SKM-1 (cell line): ENCODE results near the gene VEPH1.
A peak's percentile ranks its signal among the peaks of the same experiment; 100 is the strongest.

Source experiments
- DNase-seq: peaks from one replicate; lab custom pipeline; 2025; ENCODE audit not compliant: unreplicated experiment; lab: John Stamatoyannopoulos, UW

Gene VEPH1

DNA sequence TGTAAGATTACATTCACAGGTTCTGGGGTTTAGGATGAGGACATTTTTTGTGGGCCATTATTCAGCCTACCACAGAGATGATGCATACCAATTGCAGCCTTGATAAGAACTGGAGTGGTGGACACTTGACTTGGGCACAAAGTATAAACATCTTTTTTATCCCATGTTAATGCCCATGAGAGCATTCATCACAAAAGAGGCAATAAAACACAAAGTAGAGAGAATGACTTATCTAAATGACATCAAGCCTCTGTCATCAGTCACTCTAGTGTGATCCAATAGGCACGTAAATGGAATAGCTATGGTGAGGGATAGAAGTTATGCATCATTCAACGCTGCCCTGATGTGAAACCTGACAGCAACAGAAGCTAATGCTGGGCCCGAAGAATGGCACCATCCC is 25.8 kb downstream of the VEPH1 start:
- no peak for DNase-seq

DNA sequence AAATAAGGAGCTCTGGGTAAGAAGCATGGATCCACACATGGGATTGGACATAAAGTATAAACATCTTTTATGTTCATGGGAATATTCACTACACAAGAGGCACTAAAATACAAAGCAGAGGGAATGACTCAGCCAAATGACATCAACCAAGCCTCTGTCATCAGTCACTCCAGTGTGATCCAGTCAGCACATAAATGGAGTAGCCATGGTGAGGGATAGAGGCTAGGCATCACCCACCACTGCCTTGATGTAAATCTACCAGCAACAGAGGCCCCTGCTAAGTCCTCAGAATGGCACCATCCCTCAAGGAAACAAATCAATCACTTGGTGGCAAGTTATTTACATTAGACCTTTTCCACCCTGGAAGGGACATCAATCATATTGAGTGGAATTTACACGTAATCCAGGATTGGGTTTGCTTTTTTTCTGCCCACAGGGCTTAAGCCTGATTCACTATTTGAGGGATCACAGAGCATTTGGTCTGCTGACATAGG is 27.2 kb downstream of the VEPH1 start:
- DNase-seq, result no peak

DNA sequence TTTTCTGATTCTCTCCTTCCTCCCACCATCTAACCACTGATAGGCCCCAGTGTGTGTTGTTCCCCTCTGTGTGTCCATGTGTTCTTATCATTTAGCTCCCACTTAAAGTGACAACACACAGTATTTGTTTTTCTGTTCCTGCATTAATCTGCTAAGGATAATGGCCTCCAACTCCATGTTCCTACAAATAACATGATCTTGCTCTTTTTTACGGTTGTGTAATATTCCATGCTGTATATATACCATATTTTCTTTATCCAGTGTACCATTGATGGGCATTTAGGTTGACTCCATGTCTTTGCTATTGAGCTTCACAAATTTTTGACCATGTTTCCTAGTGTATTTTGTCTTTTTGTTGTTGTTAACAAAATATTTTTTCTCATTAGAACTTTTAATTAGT is 30.6 kb downstream of the VEPH1 start:
- DNase-seq, result no peak

DNA sequence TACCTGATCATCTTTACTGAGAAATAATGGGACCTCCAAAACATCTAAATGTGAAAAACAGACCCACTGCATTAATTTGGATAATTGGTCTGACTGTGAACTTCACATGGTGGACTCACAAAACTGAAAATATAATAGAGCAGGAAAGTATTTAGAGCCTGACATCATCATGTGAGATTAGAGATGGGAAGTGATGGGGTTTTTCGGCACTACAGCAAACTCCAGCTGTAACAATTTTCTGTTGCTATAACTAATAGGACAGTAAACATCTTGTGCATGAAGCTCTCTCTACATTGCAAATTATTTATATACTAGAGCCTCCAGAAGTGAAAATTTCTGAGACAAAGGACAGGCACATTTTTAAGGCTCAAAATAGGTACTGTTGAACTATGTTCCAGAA is 32.2 kb downstream of the VEPH1 start:
- no peak for DNase-seq

DNA sequence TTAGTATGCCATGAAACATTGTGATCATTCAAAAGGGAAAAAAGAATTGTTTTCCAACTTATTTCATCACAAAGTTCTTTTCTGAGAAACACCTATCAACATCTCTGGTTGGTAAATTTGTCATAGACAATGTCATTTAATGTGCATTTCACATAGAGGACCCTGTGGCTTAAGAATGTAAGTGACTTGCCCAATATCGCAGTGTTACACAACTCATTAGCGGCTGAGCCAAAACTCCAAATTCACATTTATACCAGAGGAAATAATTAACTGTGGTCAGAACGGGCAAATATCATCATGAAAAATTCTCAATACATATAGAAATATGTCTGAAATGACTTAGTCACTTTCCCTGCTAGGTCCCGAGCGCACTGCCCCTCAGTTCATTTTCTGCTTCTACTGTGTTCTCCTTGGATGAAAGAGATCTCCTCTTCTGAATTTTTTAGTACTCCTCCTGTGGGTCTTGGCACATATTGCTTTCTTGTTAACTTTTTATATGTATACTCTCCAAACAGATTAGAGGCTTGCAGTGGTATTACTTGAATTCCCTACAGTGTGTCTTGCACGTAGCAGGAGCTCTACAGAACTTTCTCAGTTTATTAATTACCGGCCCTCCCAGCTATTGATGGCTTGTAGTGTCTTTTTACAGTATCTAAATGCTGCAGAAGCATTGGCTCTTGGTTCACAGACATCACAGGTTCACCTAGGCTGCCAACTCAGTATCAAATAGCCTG is 33.5 kb downstream of the VEPH1 start:
- DNase-seq, result peak; percentile 58

DNA sequence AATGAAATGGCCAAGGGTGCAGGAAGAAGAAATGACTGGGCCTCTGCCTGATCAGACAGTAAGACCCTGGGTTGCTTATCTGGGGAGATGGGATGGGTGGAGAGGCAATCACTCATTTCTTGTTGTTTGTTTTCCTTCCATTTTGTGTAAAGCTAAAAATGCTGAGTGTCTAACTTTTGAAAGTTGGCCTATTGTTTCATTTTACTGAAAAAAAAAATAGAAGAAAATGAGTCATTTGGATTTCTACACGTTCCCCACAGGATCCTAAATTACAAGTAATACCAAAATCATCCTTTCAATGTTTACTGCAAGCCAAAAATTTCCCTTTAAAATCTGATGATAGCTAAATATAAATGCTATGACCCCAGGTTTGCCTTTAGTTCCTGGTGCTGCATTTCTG is 36.0 kb downstream of the VEPH1 start:
- DNase-seq, result no peak

DNA sequence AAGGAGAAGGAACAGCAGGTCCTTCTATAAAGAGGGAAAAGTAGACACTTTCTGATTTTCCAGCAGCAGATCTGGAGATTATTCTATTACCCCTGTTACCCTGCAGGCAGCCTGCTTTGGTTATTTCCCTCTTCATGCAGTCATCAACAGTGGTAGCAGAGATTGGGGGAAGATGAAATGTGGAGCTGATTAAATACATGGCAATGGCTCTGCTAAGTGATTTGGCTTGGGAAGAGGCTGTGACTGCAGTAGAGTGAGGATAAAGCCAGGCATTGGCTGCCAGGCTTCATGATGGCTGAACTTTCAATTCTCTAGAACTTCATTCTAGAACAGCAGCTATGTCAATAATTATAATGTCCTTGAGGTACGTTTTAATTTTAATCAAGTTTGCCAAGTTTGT is 37.5 kb downstream of the VEPH1 start:
- DNase-seq, result no peak

DNA sequence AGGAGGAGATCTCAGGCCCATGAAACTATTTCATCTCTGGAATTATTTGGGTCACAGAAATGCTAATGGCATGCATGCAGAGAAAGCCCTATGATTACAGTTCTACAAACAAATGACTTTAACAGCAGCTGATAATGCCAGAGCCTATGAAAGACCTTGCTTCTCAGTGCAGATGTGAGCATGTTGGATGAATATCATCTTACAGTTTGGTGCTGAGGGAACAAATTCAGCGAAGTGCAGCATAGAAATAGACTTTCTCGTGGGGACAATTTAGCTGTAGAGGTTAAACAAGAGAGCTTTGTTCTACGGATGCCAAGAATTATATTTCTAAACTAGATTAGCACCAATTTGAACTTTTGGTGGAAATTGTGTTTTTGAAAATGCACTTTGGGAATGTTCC is 38.9 kb downstream of the VEPH1 start:
- no peak for DNase-seq

DNA sequence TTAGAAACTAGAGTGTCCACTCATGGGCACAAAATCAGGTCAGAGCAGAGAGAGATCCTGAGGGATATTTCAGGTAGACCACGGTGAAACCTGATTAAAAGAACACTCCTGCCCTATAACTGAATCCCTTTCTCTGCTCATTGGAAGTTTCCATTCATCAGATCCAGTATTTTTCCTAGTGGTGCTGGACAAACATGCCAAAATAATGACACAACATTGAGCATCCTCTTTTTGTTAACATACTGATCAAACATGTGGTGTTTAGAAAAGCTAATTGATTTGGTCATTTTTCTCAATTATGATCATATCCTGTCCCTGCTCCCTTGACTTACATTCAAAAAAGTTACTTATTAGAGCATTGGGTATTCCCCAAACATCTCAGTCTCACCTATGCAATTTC is 39.4 kb downstream of the VEPH1 start:
- DNase-seq, result no peak

DNA sequence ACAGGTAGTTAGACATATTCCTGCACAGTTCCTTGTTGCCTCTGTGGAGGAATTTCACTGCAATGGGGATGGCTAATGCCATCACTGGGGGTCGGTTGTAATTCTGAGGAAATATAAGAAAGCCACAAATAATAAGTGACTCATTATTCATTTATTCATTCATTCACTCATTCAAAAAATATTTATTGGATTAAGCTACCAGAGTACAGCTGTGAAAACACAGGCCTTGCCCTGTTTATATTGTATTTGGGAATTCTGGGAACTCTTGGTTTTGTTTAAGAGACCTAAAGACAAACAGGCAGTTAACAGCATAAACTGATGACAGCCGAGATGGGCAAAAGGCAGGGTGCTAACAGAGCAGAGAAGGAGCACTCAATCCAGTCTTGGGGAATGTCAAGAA is 43.0 kb downstream of the VEPH1 start:
- DNase-seq, result no peak

DNA sequence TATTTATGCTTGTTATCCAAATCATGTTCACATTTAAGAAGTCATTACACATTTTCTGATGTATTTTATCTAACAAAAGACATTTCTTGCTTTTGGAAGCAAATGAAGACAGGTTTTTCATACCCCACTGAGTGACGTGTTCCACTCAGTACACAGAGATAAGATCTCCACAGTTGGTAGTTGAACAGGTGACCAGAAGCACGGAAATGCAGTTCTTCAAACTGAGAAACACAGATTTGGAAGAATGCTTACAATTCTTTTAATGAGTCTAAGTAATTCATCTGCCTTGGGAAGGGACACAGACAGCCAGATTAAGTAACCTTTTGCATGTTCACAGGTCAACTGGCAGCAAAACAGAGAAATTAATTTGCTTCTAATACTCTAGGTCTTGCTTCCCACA is 43.5 kb downstream of the VEPH1 start:
- DNase-seq, result no peak

DNA sequence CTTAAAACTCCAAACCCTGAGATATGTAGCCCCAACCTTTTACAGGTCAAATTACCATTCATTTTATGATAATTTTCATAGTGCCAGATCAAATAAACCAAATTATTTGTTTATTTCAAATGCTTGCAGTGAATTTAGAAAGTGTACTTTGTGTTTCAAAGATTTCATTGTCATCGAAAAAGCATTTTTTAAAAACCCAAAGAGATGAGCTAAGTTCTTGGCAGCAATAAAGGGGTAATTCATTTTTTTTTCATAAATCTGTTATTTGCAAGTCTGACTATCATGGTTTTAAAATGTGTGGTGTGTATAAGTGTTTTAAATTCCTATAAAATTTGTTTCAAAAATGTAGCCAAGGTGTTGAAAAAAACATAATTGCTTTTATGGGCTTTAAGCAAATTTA is 49.4 kb downstream of the VEPH1 start:
- no peak for DNase-seq

DNA sequence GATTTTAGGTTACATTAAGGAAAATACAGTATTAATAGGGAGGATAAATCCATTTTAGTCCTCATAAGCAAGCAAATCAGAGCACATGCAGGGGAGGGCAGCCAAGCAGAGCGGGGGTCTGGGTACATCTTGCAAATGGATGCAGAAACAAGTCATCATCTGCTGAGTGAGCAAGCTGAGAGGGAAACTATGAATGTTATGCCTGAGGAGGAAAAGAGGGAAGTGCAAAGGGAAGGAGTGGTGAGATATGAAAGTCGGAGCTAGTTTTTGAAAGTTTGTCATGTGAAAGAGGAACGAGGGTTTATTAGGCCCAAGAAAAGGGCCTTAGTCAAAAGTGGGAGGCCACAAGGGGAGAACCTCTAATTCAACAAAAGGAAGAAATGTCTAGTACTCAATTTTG is 51.1 kb downstream of the VEPH1 start:
- DNase-seq, result peak; percentile 72

DNA sequence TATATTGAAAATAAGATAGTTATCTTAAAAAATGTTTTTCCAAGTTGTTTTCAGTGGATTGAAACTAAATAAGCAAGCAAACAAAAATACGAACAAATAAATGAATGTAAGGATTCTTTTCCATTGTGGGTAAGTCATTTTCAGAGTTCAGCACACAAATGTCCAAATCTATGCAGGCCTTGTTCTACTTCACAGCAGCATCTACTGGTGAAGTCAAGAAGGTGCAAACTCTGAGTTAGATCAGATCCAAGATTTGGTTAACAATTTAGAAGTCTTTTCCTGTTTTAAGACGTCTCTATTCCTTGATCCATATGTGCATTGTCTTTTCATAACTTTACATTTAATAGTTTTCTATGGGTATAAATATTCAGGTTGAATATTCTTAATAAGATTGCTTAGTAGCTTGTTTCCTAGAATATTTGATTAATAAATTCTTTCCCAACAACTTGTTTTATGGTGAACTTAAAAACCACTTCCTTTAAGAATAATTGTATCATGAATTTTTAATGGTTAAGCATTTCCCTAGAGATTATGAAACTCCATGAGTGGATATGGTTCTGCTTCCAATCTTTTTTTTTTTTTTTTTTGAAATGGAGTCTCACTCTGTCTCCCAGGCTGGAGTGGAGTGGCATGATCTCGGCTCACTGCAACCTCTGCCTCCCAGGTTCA is 56.1 kb downstream of the VEPH1 start:
- peak; percentile 43 for DNase-seq

DNA sequence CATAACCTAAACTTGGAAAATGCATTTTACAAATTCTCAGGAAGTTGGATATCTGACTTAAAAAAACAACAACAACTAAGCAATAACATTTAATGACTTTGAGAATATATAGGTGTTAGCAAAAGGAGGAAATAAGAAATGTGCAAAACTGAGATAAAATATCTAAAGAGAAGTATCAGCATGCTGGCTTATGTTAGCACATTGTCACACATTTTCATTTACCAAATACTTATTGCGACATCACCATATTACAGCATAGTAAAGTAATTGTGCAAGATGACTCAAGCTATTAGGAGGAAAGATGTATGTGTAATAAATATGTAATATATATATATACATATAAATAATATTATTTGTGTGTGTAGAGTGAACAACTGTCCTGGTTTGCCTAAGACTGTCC is 57.4 kb downstream of the VEPH1 start:
- peak; percentile 50 for DNase-seq

DNA sequence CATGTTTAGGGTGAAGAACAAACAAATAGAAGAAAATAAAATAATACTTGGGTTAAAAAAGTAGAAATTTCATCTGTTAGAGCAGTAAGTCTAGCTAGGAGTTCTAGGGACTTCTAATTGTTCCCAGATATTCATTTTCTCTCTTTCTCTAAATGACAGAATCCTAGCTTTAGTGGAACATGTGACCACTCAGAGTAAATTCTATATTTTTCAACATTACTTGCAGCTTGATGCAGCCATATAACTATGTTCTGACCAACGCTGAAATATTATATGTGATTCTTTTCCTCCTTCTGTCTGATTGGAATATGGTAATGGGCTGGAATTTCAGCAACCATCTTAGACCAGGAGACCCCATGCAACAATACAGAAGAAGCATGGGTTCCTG is 58.4 kb downstream of the VEPH1 start:
- no peak for DNase-seq

DNA sequence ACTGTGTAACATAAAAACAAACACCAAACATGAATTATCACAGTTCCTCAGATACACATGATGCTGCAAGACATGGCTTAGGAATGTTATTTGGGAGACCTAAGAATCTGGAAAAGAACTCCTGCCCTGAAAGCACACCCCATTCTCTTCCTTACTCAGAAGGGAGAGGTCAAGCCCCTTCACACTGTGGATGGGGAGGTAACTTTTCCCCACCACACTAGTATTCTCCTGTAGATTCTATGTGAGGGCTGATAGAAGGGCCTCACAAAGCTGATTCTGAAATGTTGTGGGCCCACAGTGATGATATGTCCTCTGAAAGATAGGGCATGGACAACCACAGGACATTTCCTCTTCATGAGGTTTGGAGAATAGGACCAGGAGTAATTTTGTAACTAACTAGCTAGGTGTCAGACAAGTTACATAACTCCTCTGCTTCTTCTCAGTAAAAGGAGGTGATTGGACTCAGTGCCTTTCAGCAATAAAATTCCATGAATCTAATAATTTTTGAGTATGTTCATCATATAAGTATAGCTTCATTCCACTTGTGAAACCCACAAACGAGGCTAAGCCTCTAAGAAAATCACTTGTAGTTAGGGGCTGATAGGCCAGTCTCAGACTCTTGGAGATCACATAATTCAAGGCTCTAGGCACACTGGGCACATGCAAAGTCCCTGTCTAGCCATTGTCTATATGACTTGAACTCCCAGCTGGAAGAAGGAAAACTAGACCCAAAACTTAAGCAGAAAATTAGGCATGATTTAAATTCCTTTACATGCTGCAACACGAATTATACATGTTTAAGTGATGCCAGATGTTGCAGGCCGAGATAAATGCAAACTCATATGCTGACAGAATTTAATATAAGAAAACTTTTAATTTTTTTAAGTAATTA is 59.1 kb downstream of the VEPH1 start:
- DNase-seq, result no peak

DNA sequence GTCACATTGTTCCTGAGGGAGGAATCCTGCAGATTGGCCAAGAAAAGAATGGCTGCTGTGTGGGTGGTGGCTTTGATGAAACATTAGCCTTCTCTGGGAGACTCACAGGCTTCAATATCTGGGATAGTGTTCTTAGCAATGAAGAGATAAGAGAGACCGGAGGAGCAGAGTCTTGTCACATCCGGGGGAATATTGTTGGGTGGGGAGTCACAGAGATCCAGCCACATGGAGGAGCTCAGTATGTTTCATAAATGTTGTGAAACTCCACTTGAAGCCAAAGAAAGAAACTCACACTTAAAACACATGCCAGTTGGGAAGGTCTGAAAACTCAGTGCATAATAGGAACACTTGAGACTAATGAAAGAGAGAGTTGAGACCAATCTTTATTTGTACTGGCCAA is 60.5 kb downstream of the VEPH1 start:
- DNase-seq, result no peak

DNA sequence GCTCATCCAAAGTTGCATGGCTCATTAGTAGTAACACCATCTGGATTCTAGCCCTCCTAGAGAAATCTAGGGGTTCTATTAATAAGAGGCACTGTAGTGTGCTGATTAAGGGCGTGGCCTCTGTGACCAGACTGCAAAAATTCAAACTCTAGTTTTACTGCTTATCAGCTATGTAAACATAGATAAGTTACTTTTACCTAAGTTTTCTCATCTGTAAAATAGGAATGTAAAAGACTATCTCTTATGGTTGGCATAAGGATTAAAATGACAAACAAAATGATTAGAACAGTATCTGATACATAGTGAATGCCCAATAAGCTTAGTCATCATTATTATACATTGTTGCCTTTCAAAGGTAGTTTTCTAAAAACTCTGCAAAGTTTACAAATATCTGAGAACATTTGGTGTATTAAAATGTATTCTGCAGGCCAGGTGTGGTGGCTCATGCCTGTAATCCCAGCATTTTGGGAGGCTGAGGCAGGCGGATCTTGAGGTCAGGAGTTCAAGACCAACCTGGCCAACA is 62.1 kb downstream of the VEPH1 start:
- no peak for DNase-seq

DNA sequence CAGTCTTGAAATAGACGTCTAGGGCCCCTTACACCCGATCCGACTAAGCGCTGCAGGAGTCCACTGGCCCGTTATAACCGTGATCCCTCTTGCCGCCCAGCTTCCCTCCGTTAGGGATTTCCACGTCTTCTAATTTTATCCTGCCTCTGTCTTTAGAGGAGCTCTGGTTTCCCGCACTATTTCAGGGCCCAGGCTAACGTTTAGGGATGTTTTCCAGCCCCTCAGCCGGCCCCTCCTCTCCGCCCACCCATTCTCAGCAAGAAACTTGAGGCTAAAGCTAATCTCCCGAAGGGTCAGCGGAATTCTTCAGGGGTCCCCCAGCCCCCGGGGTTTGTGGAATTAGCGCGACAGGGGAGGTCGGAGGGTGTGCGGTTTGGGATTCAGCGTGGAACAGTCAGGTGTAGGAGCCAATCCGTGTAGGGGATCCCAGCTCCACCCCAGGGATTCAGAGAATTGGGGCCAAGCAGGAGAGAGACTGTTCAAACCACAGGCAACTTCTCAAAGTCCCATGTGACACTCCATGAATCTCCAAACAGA is 65.0 kb downstream of the VEPH1 start:
- no peak for DNase-seq

DNA sequence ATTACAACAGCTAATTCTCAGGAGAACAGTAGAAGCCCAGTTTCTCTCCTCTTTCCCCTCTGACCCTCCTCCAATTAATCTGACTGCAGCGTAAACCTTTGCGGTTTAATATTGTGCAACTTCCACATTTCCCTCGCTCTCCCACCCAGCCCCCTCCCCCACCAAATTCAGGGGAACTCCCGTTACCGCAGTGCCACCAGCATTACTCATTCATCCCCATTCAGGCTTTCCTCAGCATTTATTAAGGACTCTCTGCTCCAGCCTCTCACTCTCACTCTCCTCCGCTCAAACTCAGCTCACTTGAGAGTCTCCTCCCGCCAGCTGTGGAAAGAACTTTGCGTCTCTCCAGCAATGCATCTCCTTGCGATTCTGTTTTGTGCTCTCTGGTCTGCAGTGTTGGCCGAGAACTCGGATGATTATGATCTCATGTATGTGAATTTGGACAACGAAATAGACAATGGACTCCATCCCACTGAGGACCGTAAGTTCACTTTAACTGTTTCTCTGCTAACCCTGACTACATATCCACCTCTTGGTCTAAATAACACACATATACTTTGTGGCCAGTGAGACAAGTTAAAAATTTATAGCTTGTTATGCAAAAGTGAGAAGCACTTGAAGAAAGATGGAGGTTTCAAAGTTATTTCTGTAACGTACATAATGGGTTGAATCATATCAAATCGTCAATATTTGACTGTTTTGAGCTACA is 66.5 kb downstream of the VEPH1 start, which contains the start of gene PTX3:
Gene PTX3, plus strand, starts transcription at position 268 of the 709 bp plus-strand sequence. Its CDS starts 84 bp downstream, at position 352.
- DNase-seq, result peak; percentile 83
